ENCODE data around the gene CHCHD4. TPM values are rescaled to one million over a fixed set of nuclear protein-coding genes. Genes with fewer than 3 reads are reported as not detected.

Gene CHCHD4
- total RNA-seq, 2 experiments from 2014 or later, result 23.3 TPM

GRCh38 chr3:14157951-14158350 is 33.3 kb upstream of the CHCHD4 start:
- no peak overlapping the region for H3K27ac Mint-ChIP-seq
- POLR2A ChIA-PET, result interaction anchor here (1.0 kb wide), 1 partner anchor 21 kb away, joined by 3 read pairs; the partner anchor contains the start of genes LSM3 and XPC
- no peak overlapping the region for H3K4me3 Mint-ChIP-seq

GRCh38 chr3:14156843-14157561 is 32.3 kb upstream of the CHCHD4 start:
- peaks cover 4% of the 10 kb centered on the region for H3K4me1 Mint-ChIP-seq

More at GRCh38 chr3:14157951-14158350, 33.3 kb upstream of the CHCHD4 start:
- CTCF ChIA-PET, result interaction anchor here (1.3 kb wide), 1 partner anchor 16 kb away, joined by 3 read pairs; no protein-coding TSS in a partner anchor
- H3K9me3 Mint-ChIP-seq (ENCODE audit: low read depth), result peaks cover 9% of the 10 kb centered on the region
- ATAC-seq (no peak), DNase-seq (no peak)
- intact Hi-C loops (cut with DNase I, micrococcal nuclease), result no loop called here
- peaks cover 64% of the 10 kb centered on the region for H3K36me3 Mint-ChIP-seq (ENCODE audit: low read depth)
- H3K4me1 Mint-ChIP-seq, result peaks cover 4% of the 10 kb centered on the region
- H3K27me3 Mint-ChIP-seq, result no peaks in the 10 kb centered on the region

GRCh38 chr3:14156201-14156600 is 31.5 kb upstream of the CHCHD4 start:
- Mint-ChIP-seq H3K27me3 (no peaks in the 10 kb centered on the region), H3K9me3 (ENCODE audit: low read depth) (peaks cover 4% of the 10 kb centered on the region), H3K4me1 (peaks cover 4% of the 10 kb centered on the region), H3K4me3 (no peak overlapping the region), H3K27ac (peak overlapping the region; percentile 3), H3K36me3 (ENCODE audit: low read depth) (peaks cover 49% of the 10 kb centered on the region)
- ATAC-seq, result no peak
- ChIA-PET CTCF (no interaction called here), POLR2A (no interaction called here)
- DNase-seq, result no peak
- intact Hi-C loops (cut with DNase I, micrococcal nuclease), result no loop called here

More at GRCh38 chr3:14156843-14157561, 32.3 kb upstream of the CHCHD4 start:
- Mint-ChIP-seq H3K27ac (no peak overlapping the region), H3K36me3 (ENCODE audit: low read depth) (peaks cover 57% of the 10 kb centered on the region), H3K27me3 (no peaks in the 10 kb centered on the region), H3K9me3 (ENCODE audit: low read depth) (peaks cover 9% of the 10 kb centered on the region), H3K4me3 (no peak overlapping the region)
- DNase-seq, result no peak
- ATAC-seq, result no peak
- ChIA-PET CTCF (interaction anchor here (0.6 to 1.3 kb wide), 2 partner anchors 17 to 565 kb away, joined by 3 read pairs; no protein-coding TSS in a partner anchor), POLR2A (interaction anchor here (0.7 kb wide), 1 partner anchor 174 kb away, joined by 3 read pairs; no protein-coding TSS in a partner anchor)
- intact Hi-C loops (cut with DNase I, micrococcal nuclease), result no loop called here

GRCh38 chr3:14154895-14155440 is 30.3 kb upstream of the CHCHD4 start:
- no peak overlapping the region for H3K27ac Mint-ChIP-seq
- POLR2A ChIA-PET, result interaction anchor here (0.6 kb wide), 1 partner anchor 1212 kb away, joined by 4 read pairs; no protein-coding TSS in a partner anchor
- intact Hi-C loops (cut with DNase I, micrococcal nuclease), result no loop called here
- DNase-seq (no peak), ATAC-seq (no peak)
- no peaks in the 10 kb centered on the region for H3K27me3 Mint-ChIP-seq
- CTCF ChIA-PET, result no interaction called here
- no peak overlapping the region for H3K4me3 Mint-ChIP-seq
- peaks cover 36% of the 10 kb centered on the region for H3K36me3 Mint-ChIP-seq (ENCODE audit: low read depth)
- peaks cover 4% of the 10 kb centered on the region for H3K4me1 Mint-ChIP-seq
- no peaks in the 10 kb centered on the region for H3K9me3 Mint-ChIP-seq (ENCODE audit: low read depth)

GRCh38 chr3:14154276-14154675 is 29.6 kb upstream of the CHCHD4 start:
- peaks cover 4% of the 10 kb centered on the region for H3K4me1 Mint-ChIP-seq
- CTCF ChIA-PET, result no interaction called here
- no peaks in the 10 kb centered on the region for H3K9me3 Mint-ChIP-seq (ENCODE audit: low read depth)
- H3K36me3 Mint-ChIP-seq (ENCODE audit: low read depth), result peaks cover 34% of the 10 kb centered on the region
- intact Hi-C loops (cut with DNase I, micrococcal nuclease), result no loop called here
- H3K4me3 Mint-ChIP-seq, result no peak overlapping the region
- ATAC-seq, result no peak
- no peaks in the 10 kb centered on the region for H3K27me3 Mint-ChIP-seq
- H3K27ac Mint-ChIP-seq, result no peak overlapping the region
- no peak for DNase-seq
- POLR2A ChIA-PET, result no interaction called here

- no peaks in the 10 kb centered on the region for H3K27me3 Mint-ChIP-seq
- H3K4me3 Mint-ChIP-seq, result no peak overlapping the region
- ChIA-PET CTCF (interaction anchor here (0.7 to 1.2 kb wide), 2 partner anchors 12 to 99 kb away, joined by 3 to 4 read pairs; no protein-coding TSS in a partner anchor), POLR2A (no interaction called here)
- no peaks in the 10 kb centered on the region for H3K9me3 Mint-ChIP-seq (ENCODE audit: low read depth)
- intact Hi-C loops (cut with DNase I, micrococcal nuclease), result no loop called here
- ATAC-seq, result no peak
- H3K27ac Mint-ChIP-seq, result no peak overlapping the region
- H3K36me3 Mint-ChIP-seq (ENCODE audit: low read depth), result peaks cover 28% of the 10 kb centered on the region
- DNase-seq, result no peak
- H3K4me1 Mint-ChIP-seq, result peaks cover 4% of the 10 kb centered on the region
These were observed 29.0 kb upstream of the CHCHD4 start for GRCh38 chr3:14153663-14154062.

- H3K4me1 Mint-ChIP-seq, result peaks cover 1% of the 10 kb centered on the region
- H3K36me3 Mint-ChIP-seq (ENCODE audit: low read depth), result peaks cover 24% of the 10 kb centered on the region
- POLR2A ChIA-PET, result no interaction called here
- H3K27ac Mint-ChIP-seq, result no peak overlapping the region
- intact Hi-C loops (cut with DNase I, micrococcal nuclease), result no loop called here
- no peak overlapping the region for H3K4me3 Mint-ChIP-seq
- H3K9me3 Mint-ChIP-seq (ENCODE audit: low read depth), result no peaks in the 10 kb centered on the region
- ATAC-seq (no peak), DNase-seq (no peak)
- CTCF ChIA-PET, result interaction anchor here (0.7 to 1.2 kb wide), 5 partner anchors 9 to 708 kb away, joined by 3 to 4 read pairs (median 3); no protein-coding TSS in a partner anchor
- H3K27me3 Mint-ChIP-seq, result no peaks in the 10 kb centered on the region
These were observed 28.3 kb upstream of the CHCHD4 start for GRCh38 chr3:14152963-14153355.

GRCh38 chr3:14152233-14152962 is 27.7 kb upstream of the CHCHD4 start:
- H3K4me3 Mint-ChIP-seq, result no peak overlapping the region
- ATAC-seq, result no peak
- no peaks in the 10 kb centered on the region for H3K4me1 Mint-ChIP-seq
- peaks cover 21% of the 10 kb centered on the region for H3K36me3 Mint-ChIP-seq (ENCODE audit: low read depth)
- intact Hi-C loops (cut with DNase I, micrococcal nuclease), result no loop called here
- no peaks in the 10 kb centered on the region for H3K9me3 Mint-ChIP-seq (ENCODE audit: low read depth)
- POLR2A ChIA-PET, result no interaction called here
- CTCF ChIA-PET, result interaction anchor here (0.7 to 1.2 kb wide), 4 partner anchors 9 to 708 kb away, joined by 3 to 4 read pairs (median 3); no protein-coding TSS in a partner anchor
- DNase-seq, result no peak
- no peak overlapping the region for H3K27ac Mint-ChIP-seq
- no peaks in the 10 kb centered on the region for H3K27me3 Mint-ChIP-seq

GRCh38 chr3:14151471-14152083 is 26.9 kb upstream of the CHCHD4 start:
- Mint-ChIP-seq H3K9me3 (ENCODE audit: low read depth) (no peaks in the 10 kb centered on the region), H3K36me3 (ENCODE audit: low read depth) (peaks cover 26% of the 10 kb centered on the region), H3K27ac (no peak overlapping the region), H3K4me1 (no peaks in the 10 kb centered on the region), H3K27me3 (no peaks in the 10 kb centered on the region), H3K4me3 (no peak overlapping the region)
- CTCF ChIA-PET, result interaction anchor here (1.1 kb wide), 1 partner anchor 8 kb away, joined by 4 read pairs; no protein-coding TSS in a partner anchor
- POLR2A ChIA-PET, result no interaction called here
- DNase-seq (no peak), ATAC-seq (no peak)
- intact Hi-C loops (cut with DNase I, micrococcal nuclease), result no loop called here

GRCh38 chr3:14150491-14151230 is 26.0 kb upstream of the CHCHD4 start:
- Mint-ChIP-seq H3K36me3 (ENCODE audit: low read depth) (peaks cover 26% of the 10 kb centered on the region), H3K9me3 (ENCODE audit: low read depth) (no peaks in the 10 kb centered on the region), H3K27ac (no peak overlapping the region), H3K4me1 (peaks cover 5% of the 10 kb centered on the region), H3K4me3 (no peak overlapping the region), H3K27me3 (no peaks in the 10 kb centered on the region)
- ATAC-seq (no peak), DNase-seq (no peak)
- POLR2A ChIA-PET, result no interaction called here
- intact Hi-C loops (cut with DNase I, micrococcal nuclease), result no loop called here
- CTCF ChIA-PET, result no interaction called here

- Mint-ChIP-seq H3K36me3 (ENCODE audit: low read depth) (peaks cover 26% of the 10 kb centered on the region), H3K27me3 (no peaks in the 10 kb centered on the region), H3K4me1 (peaks cover 10% of the 10 kb centered on the region), H3K27ac (no peak overlapping the region), H3K9me3 (ENCODE audit: low read depth) (no peaks in the 10 kb centered on the region), H3K4me3 (no peak overlapping the region)
- ChIA-PET CTCF (no interaction called here), POLR2A (no interaction called here)
- ATAC-seq, result no peak
- no peak for DNase-seq
- intact Hi-C loops (cut with DNase I, micrococcal nuclease), result no loop called here
These were observed 25.4 kb upstream of the CHCHD4 start for GRCh38 chr3:14150078-14150477.
